Right lung (tissue), 5 donors: ENCODE data around the gene TRAK1. TPM values are rescaled to one million over a fixed set of nuclear protein-coding genes. Genes with fewer than 3 reads are reported as not detected.

Experiments
- DNase-seq, 2 donors: peaks; one replicate each; pipeline ENCODE4 v3.0.0-alpha.2; 2013
- polyA plus RNA-seq, 5 donors: library from polyadenylated mRNA; unstranded; fragments of 120-200 nt; gene quantifications; one replicate each; pipeline versions ENCODE4 v1.2.1 to v1.2.3, GENCODE V29; 2013; ENCODE audit warnings: inconsistent platforms in 1 of 5, low replicate concordance in 1 of 5; ENCODE audit not compliant: insufficient read length in 5 of 5, insufficient read depth in 1 of 5

The TRAK1 gene
- polyA plus RNA-seq, 5 donors, result 28.0 to 31.9 (median 28.3) TPM

DNA sequence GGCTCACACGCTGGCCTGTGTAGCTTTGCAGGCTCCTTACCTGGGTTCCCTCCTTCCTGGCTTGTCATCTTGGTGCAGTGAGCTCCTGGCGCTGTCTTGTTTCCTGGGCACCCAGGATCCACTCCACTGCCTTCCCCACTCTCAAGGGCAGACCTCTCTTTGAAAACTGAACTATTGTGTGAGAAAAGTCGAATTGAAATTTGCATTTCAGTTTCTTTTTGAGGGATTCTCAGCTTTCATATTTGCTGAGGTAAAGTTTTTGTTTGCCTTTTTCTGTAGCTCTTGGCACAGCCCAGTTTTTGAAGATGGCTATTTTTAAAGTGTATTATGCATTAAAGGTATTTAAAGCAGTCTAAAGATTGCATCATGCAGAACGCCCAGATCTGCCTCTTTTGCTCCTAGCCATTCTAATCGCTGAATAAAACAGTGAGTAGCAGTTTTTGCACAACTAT lies 104.7 kb downstream of the TRAK1 start:
- no peak for DNase-seq

DNA sequence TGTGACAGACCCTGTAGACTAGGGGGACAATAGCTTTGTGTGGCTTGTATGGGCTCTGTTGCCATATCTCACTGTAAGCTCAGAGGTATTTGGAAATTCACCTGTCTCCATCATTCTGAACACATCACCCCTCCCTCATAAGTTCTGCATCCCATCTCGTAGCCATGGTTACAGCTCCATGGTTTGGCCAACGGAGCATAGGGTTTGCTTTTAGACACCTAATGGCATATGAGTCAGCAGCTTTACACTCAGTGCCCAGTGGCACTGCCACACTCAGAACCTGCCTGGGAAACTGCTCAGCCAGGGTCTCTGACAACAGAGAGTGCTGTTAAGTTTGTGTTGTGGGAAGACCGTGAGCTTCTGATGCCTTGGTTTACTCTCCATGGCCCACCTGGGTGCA lies 107.6 kb downstream of the TRAK1 start:
- DNase-seq, result no peak

DNA sequence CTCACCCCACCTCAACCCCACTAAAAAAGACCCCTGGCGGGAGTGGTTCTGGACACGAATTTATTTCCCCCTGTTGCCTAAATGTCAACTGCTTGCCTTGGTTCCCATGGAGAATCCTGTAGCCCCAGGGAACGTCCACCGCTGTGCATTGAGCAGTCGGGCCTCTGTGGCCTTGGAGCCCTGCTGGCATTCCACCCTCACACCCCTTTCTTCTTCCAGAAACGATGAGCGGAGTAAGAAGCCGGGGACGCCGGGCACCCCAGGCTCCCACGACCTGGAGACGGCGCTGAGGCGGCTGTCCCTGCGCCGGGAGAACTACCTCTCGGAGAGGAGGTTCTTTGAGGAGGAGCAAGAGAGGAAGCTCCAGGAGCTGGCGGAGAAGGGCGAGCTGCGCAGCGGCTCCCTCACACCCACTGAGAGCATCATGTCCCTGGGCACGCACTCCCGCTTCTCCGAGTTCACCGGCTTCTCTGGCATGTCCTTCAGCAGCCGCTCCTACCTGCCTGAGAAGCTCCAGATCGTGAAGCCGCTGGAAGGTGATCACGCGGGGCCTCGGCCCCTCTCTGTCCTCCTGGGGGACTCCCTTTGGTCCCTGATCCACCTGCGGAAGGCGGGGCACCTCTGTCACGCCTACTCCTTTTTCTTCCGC lies 111.2 kb downstream of the TRAK1 start:
- no peak for DNase-seq

DNA sequence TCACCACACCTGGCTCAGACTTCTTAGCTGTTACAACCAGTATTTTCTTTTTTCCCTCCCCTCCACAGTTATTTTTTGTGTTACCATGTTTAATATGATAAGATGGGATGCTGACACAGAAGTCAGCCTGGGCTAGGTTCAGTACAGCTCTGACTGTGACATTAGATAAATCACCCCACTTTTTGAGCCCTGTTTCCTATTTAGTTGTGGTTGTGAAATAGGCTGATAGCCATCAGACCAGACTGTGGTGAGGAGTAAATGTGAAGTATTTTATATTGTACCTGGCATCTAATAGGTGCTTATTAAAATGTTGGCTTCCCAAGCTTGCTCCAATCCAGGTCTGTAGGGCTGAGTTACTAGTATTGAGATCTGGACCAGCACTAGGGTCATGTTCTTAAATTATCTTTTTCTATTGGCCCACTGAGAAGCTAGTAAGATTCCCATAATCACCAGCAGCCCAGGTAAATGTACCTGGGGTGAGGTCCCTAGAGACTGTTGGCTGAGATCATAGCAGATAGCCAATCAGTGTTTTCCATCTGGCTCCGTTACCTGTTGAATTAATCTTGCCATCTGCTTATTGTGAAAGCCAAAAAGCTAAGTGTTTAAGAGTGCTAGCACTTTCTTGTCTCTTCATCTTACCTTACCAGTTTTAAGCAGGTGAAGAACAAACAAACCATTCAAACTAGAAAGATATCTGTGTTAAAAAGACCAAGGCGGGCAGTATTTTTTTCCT lies 113.9 kb downstream of the TRAK1 start:
- DNase-seq, result no peak

DNA sequence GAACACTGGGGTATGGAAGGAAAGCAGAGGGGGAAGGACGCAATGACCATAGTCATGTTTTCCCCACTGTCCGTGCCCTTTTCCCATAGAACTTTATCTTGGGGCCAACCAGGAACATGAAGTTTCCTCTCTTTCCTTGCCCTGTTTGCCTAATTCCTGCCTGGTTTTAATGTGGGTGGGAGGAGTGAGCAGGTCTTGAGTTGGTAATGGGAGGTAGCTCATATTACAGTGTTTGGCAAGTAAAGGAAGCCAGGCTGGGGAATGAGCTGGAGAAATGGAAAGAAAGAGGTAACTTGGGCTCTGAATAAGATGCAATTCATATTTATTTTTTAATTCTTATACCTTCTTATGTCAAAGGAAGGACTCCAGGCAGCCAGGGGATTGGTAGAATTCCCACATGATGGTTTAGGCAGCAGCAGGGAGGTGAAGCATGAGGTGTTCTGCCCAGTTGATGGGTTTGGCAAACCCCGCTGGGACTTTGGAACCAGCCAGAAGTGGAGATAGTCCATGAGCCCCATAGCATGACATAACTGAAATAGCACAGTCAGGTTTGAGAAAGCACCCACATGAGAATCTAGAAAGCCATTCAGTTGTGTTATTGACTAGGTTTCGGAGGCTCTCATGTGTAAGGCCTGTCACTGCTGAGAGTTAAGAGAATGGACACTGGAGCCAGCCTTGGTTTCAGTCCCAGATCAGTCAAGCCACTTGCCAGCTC lies 114.8 kb downstream of the TRAK1 start:
- DNase-seq, result no peak

DNA sequence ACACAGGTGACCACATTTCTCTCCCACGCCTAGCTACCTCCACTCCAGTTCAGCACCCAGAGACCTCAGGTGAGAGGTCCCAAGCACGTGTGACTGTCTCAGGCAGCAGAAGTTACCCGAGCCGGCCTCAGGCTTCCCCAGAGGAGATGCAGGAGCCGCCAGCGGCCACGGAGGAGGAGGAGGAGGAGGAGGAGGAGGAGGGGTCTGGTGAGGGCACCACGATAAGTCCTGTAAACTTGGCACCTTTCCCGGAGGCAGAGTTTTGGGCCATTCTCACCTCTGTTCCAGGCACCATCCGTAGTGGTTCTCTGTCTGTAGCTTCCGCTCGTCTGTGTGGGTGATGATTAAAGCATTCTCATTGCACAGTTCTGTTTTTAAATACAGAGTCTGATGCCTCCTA lies 118.8 kb downstream of the TRAK1 start:
- DNase-seq, result no peak

DNA sequence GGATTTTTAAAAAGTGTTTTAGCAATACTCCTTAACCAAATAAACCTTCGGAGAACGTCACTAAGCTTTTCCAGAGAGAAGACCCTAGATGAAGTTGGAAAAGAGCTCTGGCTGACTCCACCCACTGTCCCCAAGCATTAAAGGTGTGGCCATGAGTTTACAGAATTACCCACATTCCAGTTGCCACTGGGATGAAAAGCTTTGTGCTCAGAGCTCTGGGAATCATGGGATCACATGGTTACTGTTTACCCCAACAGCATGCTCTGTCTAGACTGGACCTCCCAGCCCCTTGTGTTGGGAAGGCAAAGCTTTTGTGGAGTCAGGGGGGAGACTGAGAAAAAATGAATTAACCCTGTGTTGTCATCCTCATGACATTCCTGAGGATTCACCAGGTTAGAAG lies 119.6 kb downstream of the TRAK1 start:
- DNase-seq, result no peak

DNA sequence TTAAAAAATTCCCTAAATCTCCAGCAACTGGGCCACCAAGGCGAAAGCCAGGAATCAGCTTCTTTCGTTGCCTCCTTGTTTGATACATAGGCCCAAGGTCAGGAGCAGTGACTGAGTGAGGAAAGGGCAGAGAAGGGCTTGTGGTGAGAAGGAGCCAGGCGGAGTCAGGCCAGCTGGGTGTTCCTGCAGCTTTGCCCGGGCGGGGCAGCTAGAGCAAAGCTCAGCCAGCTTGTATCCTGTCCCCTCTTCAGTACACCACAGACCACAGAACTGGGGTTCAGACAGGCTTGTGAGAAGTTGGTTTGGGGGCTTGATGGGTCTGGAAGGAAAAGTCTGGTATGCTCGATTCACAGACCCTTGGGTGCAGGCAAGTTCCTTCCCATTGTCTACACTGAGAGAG lies 122.3 kb downstream of the TRAK1 start:
- DNase-seq, result no peak

DNA sequence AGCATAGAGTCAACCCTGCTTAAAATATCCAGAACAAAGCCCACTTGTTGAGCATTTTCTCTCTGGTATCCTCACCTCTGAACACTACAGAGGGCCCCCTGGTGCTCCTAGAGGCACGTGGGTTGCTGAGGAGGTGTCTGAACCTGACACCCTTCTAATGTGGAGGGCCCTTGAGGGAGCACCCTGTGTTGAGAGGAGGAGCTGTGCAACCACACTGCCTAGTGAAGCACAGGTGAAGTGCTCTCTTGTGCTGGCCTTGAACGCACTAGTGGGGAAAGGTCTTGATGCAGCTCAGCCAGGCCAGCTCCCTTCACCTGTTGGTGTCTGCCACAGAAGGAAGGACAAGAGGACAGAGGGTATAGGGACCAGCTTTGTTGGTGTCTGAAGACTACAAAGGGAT lies 122.9 kb downstream of the TRAK1 start:
- no peak for DNase-seq

DNA sequence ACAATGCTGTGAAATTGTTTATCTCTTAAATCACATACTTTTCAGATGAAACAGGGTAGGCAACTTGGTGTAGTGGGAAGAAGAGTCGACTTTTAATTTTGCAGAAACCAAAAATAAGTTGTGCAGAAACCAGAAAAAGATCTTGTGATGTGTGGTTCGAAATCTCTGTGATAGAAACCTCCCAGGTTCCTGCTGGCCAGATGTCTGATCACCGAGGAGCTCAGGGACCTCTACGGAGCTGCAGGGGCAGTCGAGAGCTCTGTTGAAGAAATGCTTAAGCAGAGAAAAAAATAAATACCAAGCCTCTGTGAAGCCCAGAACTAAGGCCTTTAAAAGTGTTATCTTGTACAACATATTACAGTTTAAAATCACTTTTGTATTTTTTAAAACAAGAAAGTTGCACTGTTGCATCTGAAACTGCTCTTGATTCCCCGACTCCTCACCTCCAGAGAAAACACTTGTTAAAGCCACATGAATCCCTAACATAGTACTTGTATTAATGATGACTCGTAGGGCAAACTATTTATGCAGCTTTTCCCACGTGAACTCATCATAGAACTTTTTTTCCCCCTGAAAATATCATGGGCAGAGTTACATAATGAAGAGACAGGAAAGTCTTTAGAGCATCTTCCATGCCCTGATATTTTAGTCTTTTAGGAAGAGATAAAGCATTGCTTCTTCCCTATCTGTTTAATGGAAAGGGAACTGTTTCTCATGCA lies 123.6 kb downstream of the TRAK1 start:
- no peak for DNase-seq

DNA sequence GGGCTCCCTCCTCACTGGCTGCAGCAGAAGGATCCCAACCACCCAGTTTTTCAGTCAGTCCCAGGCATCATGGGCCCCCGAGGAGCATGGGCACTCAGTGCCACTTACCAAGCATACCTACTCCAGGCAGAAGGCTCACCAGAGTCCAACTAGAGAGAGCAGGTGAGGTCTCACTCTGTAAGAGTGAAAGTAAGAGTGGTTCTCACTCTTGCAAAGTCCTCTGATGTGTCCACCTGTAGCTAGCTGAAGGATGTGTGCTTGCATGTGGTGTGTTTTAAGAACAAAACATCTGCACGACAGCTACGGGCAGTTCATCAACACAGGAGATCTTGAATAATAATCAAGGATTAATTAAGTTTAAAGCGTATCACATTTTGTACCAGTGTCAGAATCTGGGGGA lies 125.1 kb downstream of the TRAK1 start:
- no peak for DNase-seq

DNA sequence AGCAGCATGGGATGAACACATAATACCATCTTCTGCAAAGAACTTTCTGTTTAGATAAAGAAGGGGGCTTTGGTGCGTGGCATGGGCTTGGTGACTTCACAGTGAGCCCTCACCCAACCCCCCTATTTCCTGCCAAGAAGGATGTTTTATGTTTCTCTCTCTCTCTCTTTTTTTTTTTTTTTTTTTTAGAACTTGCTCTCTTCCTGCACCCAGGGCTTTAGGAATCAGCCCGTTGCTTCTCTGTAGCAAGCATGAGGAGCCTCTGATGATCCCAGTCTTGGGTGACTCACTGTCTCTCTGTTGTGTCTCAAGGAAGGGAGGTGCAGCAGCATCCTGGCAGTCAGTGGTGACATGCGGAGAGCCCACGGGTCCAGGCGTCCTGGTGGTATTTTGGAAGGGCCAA lies 125.8 kb downstream of the TRAK1 start:
- DNase-seq, result no peak

DNA sequence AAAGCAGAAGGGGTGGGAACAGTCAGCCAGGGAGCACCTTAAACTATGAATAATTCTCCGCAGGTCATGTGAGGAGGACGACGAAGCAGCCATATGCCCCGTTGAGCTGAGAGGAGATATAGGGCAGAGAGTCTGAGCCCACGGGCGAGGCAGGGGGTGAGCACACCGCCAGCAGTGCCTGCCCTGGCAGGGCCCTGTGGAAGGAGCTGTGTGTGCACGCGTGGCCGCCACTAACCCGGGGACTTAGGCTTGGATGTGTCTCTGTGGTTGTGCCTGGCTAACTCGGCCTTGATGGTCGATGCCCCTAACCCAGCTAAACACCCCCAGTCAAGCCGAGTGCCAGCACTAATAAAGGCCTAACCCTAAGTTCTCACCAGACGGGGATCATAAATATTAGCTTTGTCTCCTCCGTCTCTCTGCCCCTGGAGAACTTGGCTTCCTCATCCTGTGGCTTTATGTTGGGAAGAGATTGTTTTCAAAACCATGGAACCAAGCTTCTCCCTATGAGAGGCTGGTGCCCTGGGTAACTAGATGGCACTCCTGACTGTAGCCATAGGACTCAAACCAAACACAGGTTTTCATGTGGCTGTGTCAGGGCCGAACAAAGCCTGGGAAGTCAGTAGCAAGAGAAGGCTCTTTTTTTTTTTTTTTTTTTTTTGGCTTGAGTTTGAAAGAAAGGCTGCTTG lies 129.4 kb downstream of the TRAK1 start:
- DNase-seq, result no peak

DNA sequence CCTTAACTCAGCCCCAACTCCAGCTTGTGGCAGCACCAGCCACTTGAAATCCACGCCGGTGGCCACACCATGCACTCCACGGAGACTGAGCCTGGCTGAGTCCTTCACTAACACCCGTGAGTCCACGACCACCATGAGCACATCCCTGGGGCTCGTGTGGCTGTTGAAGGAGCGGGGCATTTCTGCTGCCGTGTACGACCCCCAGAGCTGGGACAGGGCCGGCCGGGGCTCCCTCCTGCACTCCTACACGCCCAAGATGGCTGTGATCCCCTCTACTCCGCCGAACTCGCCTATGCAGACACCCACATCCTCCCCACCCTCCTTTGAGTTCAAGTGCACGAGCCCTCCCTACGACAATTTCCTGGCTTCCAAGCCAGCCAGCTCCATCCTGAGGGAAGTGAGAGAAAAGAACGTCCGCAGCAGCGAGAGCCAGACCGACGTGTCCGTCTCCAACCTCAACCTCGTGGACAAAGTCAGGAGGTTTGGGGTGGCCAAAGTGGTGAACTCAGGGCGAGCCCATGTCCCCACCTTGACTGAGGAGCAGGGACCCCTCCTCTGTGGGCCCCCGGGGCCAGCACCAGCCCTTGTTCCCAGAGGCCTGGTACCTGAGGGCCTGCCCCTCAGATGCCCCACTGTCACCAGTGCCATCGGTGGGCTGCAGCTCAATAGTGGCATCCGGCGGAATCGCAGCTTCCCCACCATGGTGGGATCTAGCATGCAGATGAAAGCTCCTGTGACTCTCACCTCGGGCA lies 132.0 kb downstream of the TRAK1 start:
- DNase-seq, result no peak

DNA sequence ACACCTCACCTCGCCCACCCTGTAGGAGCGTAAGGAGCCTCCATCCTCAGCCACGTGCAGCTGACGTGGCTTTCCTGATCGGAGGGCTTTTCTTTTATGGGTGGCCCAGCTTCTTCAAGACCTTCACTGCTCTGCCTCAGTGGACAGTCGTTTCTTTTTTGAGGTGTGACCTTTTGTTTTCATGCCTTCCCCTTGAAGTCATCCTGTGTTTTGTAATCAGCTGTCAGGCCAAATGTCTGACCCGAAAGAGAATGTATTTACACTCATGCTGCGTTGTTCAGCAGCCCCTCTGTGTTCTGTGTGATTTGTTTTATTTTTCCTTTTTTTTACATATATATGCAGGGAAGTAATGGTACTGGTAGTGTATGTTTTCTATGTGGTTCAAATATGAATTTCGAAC lies 133.0 kb downstream of the TRAK1 start:
- no peak for DNase-seq

DNA sequence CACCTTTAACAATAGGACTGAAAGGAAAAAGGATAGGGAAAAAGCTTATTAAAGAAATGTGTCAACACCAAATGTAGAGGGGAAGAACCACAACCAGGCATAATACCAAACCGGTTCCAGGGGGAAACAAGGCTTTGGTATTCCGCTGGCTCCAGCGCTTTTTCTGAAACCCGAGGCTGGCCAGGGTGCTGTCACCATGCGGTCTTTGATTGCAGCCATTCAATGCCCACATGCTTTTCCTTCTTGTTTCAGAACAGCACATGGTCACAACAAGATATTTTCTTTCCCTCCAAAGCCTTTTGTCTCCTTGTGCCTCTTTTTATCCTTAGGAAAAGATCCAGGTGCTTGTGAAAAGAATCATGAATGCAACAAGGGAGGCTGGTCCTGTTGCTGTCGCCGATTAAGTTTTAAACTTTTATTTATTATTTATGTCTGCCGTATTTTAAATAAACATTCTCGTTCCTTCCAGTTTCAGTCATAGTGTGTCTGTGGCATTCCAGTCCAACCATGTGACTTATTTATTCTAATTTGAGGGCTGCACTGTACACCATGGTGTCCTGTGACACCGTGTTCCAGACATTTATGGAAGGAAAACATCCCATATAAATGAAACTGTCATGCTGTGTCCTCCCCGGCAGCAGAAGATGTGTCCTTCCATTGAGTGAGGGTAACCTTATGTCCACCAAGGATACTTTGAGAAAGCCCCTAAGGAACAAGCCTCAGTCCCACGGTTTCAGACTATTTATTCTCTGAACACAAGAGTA lies 133.7 kb downstream of the TRAK1 start:
- no peak for DNase-seq

DNA sequence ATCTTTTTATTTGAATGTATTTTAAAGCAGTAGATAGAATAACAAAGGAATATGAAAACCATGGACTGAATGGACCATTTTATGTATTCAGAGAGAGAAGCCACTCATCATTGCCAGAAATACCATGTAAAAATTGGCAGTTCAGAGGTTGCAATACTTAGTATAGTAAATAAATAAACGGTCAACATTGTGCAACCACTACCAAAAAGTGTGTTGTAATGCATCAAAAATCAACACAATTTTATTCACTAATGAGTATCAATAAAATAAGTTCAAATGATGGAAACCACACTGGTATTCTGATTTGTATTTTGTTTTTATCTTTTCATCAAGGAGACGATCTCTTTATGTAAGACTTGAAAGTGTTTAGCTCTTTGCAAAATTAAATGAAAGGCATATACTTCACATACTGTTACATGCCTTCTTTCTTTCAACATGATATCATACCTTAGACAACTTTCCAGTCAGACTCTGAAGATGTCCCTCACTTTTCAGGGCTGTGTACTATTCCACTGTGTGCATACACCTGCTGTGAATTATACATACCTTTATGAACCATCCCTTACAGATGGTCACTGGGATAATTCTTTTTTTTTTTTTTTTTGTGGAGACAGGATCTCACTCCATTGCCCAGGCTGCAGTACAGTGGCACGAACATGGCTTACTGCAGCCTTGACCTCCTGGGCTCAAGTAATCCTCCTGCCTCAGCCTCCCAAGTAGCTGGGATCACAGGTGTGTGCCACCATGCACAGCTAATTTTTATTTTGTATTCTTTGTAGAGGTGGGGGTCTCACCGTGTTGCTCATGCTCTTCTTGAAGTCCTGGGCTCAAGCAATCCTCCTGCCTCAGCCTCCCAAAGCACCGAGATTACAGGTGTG lies 134.6 kb downstream of the TRAK1 start:
- DNase-seq, result no peak

DNA sequence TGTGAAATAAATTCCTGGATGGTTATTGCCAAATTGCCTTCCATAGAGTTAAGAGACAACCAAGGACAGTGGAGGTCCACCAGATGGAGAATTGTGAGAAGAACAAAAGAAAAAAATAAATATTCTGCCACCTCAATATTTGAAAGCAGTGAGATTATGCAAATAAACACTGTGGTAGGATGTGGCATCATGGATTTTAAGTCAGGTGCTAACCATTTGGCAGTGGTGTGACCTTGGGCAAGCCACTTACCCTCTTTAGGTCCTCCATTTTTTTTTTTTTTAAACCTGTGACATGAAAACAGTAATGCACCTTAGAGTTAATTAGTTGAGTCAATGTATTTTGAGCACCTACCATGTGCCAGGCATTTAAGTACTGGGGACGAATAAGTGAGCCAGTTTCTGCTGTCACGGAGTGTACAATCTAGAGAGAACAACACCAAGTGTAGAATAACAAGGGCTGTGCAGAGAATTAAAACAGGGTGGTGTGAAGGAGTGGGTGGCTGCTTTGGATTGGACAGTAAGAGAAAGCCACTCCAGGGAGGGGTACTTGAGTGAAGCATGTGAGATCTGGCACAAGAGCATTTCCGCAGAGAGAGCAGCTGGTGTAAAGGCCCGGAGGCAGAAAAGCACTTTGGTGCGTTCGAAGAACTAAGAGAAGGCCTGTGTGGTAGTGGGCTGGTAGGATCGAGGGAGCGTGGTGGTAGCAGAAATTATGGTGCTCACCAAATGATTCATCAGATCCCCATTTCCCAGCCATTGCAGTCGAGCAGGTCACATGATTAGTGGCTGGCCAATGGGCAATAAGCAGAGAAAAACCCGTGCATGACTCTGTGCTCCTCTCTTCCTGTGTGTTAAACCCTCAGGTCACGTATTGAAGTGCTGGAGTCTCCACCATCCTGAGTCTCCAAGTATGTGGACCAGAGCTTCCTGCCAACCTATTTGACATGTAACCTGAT lies 135.6 kb downstream of the TRAK1 start:
- no peak for DNase-seq
